ENCODE measurements around the gene TFG. TPM values are rescaled to one million over a fixed set of nuclear protein-coding genes. Genes with fewer than 3 reads are reported as not detected.
"Not testable (repeated sequence)": the region's sequence is repeated elsewhere in the genome, so short reads cannot be mapped to it uniquely, and the experiment has no call there.

TFG gene
- total RNA-seq, result 148 to 162 TPM (median 149 TPM) in 3 replicates
- long read RNA-seq, transcript TFG-201 (8 exons, 1,978 nt), result major isoform, 274 of 379 reads
- long read RNA-seq, transcript TFG-208 (8 exons, 1,696 nt), result minor isoform, 8 of 379 reads
- long read RNA-seq, transcript TFG-204 (8 exons, 1,783 nt), result minor isoform, 76 of 379 reads
- long read RNA-seq, partial matches to known transcripts, result 6 of 379 reads
- long read RNA-seq, other reads (novel, unspliced or antisense), result 10 of 379 reads

DNA sequence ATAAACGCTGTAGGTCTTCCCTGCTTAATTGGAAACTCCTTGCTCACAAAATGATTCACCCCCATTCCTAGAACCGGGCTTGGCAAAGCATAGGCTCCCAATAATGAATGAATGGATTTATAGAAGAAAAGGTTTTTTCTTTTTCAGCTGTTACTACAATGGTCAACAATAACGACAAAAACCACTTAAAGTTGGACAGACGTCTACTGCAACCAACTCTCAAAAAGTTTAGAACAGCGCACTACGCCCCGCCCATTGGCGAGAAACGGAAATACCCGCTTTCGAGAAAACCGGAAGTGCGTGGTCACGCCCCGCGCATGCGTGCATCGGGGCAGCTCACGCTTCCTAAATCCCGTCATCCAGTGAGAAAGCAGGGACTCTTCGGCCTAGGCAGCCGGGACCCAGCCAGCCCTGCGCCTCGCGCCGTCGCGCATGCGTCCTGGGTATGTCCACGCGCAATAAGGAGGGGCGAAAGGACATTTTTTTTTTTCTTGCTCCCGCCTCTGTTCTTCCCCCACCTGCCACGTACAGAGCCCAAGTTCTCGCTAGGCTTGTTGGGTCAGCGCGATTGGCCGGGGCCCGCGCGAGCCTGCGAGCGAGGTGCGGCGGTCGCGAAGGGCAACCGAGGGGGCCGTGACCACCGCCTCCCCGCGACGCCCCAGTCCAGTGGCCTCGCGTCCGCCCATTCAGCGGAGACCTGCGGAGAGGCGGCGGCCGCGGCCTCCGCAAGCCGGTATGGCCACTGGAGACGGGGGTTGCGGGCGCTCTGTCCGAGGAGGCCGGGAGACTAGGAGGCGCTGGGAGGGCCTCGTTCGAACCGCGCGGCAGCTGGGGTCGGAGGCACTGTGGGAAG, at the start of gene TFG:
TFG (plus strand) TSS at position 506 of the 853 bp plus-strand sequence. CDS start 4,192 bp downstream, outside the sequence.
- Mint-ChIP-seq H3K4me3 (ENCODE audit: unreplicated experiment) (peak within 1 kb of the TSS; percentile 84), H3K27ac (ENCODE audit: unreplicated experiment) (peak within 1 kb of the TSS; percentile 95), H3K4me1 (ENCODE audit: low read depth) (peaks cover 41% of the 10 kb centered on the region), H3K9me3 (ENCODE audit: low read depth) (peaks cover 5% of the 10 kb centered on the region), H3K27me3 (ENCODE audit: low read depth) (peaks cover 1% of the 10 kb centered on the region), H3K36me3 (ENCODE audit: low read depth) (peaks cover 10% of the 10 kb centered on the region)
- TF ChIP-seq, protein P1, sequence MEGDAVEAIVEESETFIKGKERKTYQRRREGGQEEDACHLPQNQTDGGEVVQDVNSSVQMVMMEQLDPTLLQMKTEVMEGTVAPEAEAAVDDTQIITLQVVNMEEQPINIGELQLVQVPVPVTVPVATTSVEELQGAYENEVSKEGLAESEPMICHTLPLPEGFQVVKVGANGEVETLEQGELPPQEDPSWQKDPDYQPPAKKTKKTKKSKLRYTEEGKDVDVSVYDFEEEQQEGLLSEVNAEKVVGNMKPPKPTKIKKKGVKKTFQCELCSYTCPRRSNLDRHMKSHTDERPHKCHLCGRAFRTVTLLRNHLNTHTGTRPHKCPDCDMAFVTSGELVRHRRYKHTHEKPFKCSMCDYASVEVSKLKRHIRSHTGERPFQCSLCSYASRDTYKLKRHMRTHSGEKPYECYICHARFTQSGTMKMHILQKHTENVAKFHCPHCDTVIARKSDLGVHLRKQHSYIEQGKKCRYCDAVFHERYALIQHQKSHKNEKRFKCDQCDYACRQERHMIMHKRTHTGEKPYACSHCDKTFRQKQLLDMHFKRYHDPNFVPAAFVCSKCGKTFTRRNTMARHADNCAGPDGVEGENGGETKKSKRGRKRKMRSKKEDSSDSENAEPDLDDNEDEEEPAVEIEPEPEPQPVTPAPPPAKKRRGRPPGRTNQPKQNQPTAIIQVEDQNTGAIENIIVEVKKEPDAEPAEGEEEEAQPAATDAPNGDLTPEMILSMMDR (IDR thresholded peaks at IDR 0.05), result no peak
- DNase-seq (ENCODE audit: low spot score), result peak; percentile 98

DNA sequence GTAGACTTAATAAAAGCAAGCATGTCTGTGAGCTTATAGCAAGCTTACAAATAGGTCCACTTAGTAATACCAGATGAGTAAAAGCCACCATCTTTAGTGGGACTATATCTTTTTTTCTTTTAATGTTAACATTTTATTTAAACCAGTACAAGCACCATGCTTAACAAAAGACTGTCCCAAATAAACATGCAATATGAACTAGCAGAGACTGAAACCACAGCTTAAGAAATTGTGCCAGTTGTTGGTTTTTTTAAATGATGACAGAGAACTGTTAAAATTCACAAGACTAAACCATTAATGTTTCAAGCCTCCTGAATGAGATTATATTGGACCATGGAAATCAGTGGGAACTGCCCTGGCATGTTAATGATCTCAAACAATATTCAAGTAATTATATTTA, 48.0 kb upstream of the TFG start:
- not testable (repeated sequence) for H3K4me1 Mint-ChIP-seq (ENCODE audit: low read depth); H3K27ac Mint-ChIP-seq (ENCODE audit: unreplicated experiment); H3K4me3 Mint-ChIP-seq (ENCODE audit: unreplicated experiment); H3K9me3 Mint-ChIP-seq (ENCODE audit: low read depth); H3K36me3 Mint-ChIP-seq (ENCODE audit: low read depth); DNase-seq (ENCODE audit: low spot score)
- H3K27me3 Mint-ChIP-seq (ENCODE audit: low read depth), result peaks cover 34% of the 10 kb centered on the region

DNA sequence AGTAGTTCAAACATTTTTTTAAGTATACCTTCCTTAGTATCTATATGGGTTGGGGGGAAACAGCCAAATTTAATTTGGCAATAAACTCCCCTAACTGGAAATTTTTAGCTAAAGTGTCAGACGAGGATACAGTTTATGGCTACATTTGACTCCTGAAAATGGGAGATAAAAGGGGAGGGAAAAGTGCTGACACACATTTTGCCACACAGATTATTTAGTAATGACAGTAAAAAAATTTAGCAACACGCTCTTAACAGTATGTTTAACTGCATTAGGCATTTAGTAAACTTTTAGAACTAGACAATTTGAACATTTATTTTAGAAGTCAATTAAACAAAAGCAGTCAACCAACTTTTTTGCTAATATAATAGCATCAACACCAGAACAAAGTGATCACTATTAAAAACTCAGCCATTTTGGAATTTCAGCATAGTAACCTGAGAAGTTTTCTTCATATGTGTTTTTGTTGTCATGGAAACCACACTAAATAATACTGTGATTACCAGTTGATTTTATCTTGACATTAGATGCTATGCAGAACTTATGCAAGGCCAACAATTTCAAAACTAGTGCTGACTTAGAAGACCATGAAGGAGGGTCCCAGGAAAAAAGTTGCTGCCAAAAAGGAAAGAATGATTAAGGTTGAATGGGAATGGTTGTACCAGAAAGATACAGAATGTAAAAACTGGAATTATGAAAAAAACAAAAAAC, 47.0 kb upstream of the TFG start:
- no peak for DNase-seq (ENCODE audit: low spot score)

DNA sequence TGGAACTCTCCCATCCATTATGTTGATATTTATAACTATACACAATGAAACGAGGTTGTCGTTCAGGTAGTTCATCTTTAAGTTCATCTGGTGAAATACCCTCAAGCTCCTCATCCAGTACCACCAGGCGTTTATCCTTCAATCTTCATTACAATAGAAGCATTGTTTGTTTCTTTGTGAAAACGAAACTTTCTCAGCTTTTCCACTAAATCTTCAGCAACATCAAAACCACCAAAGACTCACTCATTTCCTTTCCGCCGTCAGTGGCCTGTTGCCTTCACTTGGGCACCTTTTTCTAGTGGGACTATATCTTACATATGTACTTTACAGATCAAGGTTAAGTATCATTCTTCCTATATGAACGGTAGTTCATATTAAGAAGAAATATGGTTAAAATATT, 44.1 kb upstream of the TFG start:
- no peak overlapping the region for H3K27ac Mint-ChIP-seq (ENCODE audit: unreplicated experiment)
- no peaks in the 10 kb centered on the region for H3K4me1 Mint-ChIP-seq (ENCODE audit: low read depth)
- peaks cover 3% of the 10 kb centered on the region for H3K36me3 Mint-ChIP-seq (ENCODE audit: low read depth)
- TF ChIP-seq, protein P1 (IDR thresholded peaks at IDR 0.05), result no peak
- no peaks in the 10 kb centered on the region for H3K9me3 Mint-ChIP-seq (ENCODE audit: low read depth)
- H3K27me3 Mint-ChIP-seq (ENCODE audit: low read depth), result peaks cover 37% of the 10 kb centered on the region
- DNase-seq (ENCODE audit: low spot score), result no peak
- no peak overlapping the region for H3K4me3 Mint-ChIP-seq (ENCODE audit: unreplicated experiment)

More for the DNA sequence above, 47.0 kb upstream of the TFG start:
- Mint-ChIP-seq H3K4me3 (ENCODE audit: unreplicated experiment) (no peak overlapping the region), H3K36me3 (ENCODE audit: low read depth) (peaks cover 3% of the 10 kb centered on the region), H3K27me3 (ENCODE audit: low read depth) (peaks cover 34% of the 10 kb centered on the region), H3K27ac (ENCODE audit: unreplicated experiment) (no peak overlapping the region), H3K4me1 (ENCODE audit: low read depth) (no peaks in the 10 kb centered on the region), H3K9me3 (ENCODE audit: low read depth) (no peaks in the 10 kb centered on the region)
- TF ChIP-seq, protein P1 (IDR thresholded peaks at IDR 0.05), result no peak

DNA sequence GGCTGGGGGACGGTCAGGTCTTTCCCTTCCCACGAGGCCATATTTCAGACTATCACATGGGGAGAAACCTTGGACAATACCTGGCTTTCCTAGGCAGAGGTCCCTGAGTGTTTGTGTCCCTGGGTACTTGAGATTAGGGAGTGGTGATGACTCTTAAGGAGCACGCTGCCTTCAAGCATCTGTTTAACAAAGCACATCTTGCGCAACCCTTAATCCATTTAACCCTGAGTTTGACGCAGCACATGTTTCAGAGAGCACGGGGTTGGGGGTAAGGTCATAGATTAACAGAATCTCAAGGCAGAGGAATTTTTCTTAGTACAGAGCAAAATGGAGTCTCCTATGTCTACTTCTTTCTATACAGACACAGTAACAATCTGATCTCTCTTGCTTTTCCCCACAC, 42.6 kb upstream of the TFG start:
- DNase-seq (ENCODE audit: low spot score); H3K36me3 Mint-ChIP-seq (ENCODE audit: low read depth); H3K4me1 Mint-ChIP-seq (ENCODE audit: low read depth); H3K27ac Mint-ChIP-seq (ENCODE audit: unreplicated experiment); H3K4me3 Mint-ChIP-seq (ENCODE audit: unreplicated experiment): not testable (repeated sequence)
- Mint-ChIP-seq H3K9me3 (ENCODE audit: low read depth) (peaks cover 12% of the 10 kb centered on the region), H3K27me3 (ENCODE audit: low read depth) (peaks cover 36% of the 10 kb centered on the region)

DNA sequence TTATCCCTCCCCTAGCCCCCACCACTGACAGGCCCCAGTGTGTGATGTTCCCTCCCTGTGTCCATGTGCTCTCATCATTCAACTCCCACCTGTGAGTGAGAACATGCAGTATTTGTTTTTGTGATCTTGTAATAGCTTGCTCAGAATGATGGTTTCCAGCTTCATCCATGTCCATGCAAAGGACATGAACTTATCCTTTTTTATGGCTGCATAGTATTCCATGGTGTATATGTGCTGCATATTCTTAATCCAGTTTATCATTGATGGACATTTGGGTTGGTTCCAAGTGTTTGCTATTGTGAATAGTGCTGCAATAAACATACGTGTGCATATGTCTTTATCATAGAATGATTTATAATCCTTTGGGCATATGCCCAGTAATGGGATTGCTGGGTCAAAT, 42.0 kb upstream of the TFG start:
- H3K9me3 Mint-ChIP-seq (ENCODE audit: low read depth), result peaks cover 17% of the 10 kb centered on the region
- DNase-seq (ENCODE audit: low spot score); H3K27ac Mint-ChIP-seq (ENCODE audit: unreplicated experiment): not testable (repeated sequence)

DNA sequence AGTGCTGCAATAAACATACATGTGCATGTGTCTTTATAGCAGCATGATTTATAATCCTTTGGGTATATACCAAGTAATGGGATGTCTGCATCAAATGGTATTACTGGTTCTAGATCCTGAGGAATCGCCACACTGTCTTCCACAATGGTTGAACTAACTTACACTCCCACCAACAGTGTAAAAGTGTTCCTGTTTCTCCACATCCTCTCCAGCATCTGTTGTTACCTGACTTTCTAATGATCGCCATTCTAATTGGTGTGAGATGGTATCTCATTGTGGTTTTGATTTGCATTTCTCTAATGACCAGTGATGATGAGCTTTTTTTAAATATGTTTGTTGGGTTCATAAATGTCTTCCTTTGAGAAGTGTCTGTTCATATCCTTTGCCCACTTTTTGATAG, 38.3 kb upstream of the TFG start:
- not testable (repeated sequence) for H3K27ac Mint-ChIP-seq (ENCODE audit: unreplicated experiment); H3K4me1 Mint-ChIP-seq (ENCODE audit: low read depth); H3K4me3 Mint-ChIP-seq (ENCODE audit: unreplicated experiment); DNase-seq (ENCODE audit: low spot score)
- peaks cover 11% of the 10 kb centered on the region for H3K36me3 Mint-ChIP-seq (ENCODE audit: low read depth)
- H3K27me3 Mint-ChIP-seq (ENCODE audit: low read depth), result peaks cover 41% of the 10 kb centered on the region
- H3K9me3 Mint-ChIP-seq (ENCODE audit: low read depth), result peaks cover 24% of the 10 kb centered on the region

More for the DNA sequence above, 42.0 kb upstream of the TFG start:
- H3K36me3 Mint-ChIP-seq (ENCODE audit: low read depth); H3K4me1 Mint-ChIP-seq (ENCODE audit: low read depth); H3K4me3 Mint-ChIP-seq (ENCODE audit: unreplicated experiment): not testable (repeated sequence)
- peaks cover 35% of the 10 kb centered on the region for H3K27me3 Mint-ChIP-seq (ENCODE audit: low read depth)

All from chondrocyte (in vitro differentiated cells).